B cell (primary cell): ENCODE measurements around the gene PLIN5. TPM values are rescaled to one million over a fixed set of nuclear protein-coding genes. Genes with fewer than 3 reads are reported as not detected.

Experiments
- ATAC-seq: fragments of 200-7000 bp; cut with Tn5 transposase; one replicate; pipeline ENCODE4 v1.10.0; 2021; ENCODE audit warnings: low read depth, mild to moderate bottlenecking, moderate number of reproducible peaks, moderate library complexity
- CTCF ChIA-PET: fragments of 350-600 bp; sonication (Branson Sonifier 250); formaldehyde crosslinking; loops from one replicate; lab custom pipeline; 2021; ENCODE audit warnings: antibody characterized with exemption, inconsistent platforms; lab: Charles Lee
- POLR2A ChIA-PET: fragments of 350-600 bp; sonication (Branson Sonifier 250); formaldehyde crosslinking; loops from one replicate; lab custom pipeline; 2021; ENCODE audit warnings: antibody characterized with exemption; lab: Charles Lee
- DNase-seq: peaks from one replicate; pipeline ENCODE4 v3.0.0; 2013
- H2AFZ ChIP-seq: 2 replicates; pipeline ENCODE4 v1.6.1; 2012; ENCODE audit warnings: mild to moderate bottlenecking, low read depth, low read length; ENCODE audit not compliant: insufficient read depth, poor library complexity, severe bottlenecking
- H3K27ac ChIP-seq, 2 donors: 1 replicate in 1 of 2; 2 replicates in 1 of 2; pipeline ENCODE4 v1.5.1; 2012 to 2013; ENCODE audit warnings: low read length in 2 of 2, mild to moderate bottlenecking in 2 of 2, moderate library complexity in 1 of 2
- H3K27me3 ChIP-seq, 4 experiments: fragments of 200-600 bp in 1 of 4; sonication (generic) in 1 of 4; replicated peaks in 1 of 4; 1 replicate in 2 of 4; 2 replicates in 2 of 4; pipeline versions ENCODE4 v1.6.1 to v1.7.0; 2013 to 2016; ENCODE audit warnings: low read length in 3 of 4, mild to moderate bottlenecking in 2 of 4, mixed read lengths in 1 of 4, moderate library complexity in 1 of 4; ENCODE audit not compliant: insufficient read depth in 4 of 4, control insufficient read depth in 3 of 4; ENCODE audit errors: control extremely low read depth in 1 of 4
- H3K36me3 ChIP-seq, 2 experiments: replicated peaks in 1 of 2; 1 replicate in 1 of 2; 2 replicates in 1 of 2; pipeline versions ENCODE4 v1.6.1 to v1.7.1; 2013; ENCODE audit warnings: low read length in 1 of 2; ENCODE audit not compliant: insufficient read depth in 2 of 2, control insufficient read depth in 1 of 2; ENCODE audit errors: control extremely low read depth in 1 of 2, extremely low read depth in 1 of 2
- H3K4me1 ChIP-seq, 2 donors: fragments of 200-600 bp in 1 of 2; sonication (generic) in 1 of 2; 1 replicate in 1 of 2; 2 replicates in 1 of 2; pipeline versions ENCODE4 v1.5.1 to v1.6.1; 2013 to 2017; ENCODE audit warnings: low read length in 2 of 2; ENCODE audit not compliant: control insufficient read depth in 2 of 2, insufficient read depth in 2 of 2
- H3K4me2 ChIP-seq: replicated peaks from 2 replicates; pipeline ENCODE3; 2012; ENCODE audit warnings: mild to moderate bottlenecking, low read depth, low read length; ENCODE audit not compliant: poor library complexity, severe bottlenecking
- H3K4me3 ChIP-seq, 5 experiments: fragments of 200-600 bp in 1 of 5; sonication (generic) in 1 of 5; 1 replicate in 3 of 5; 2 replicates in 2 of 5; pipeline versions ENCODE4 v1.5.1 to v1.7.0; 2011 to 2016; ENCODE audit warnings: low read length in 4 of 5, mild to moderate bottlenecking in 4 of 5, low read depth in 2 of 5, control low read depth in 1 of 5, moderate library complexity in 1 of 5; ENCODE audit not compliant: insufficient read depth in 1 of 5; ENCODE audit errors: control extremely low read depth in 1 of 5, extremely low read depth in 1 of 5
- H3K79me2 ChIP-seq: fragments of 200-600 bp; sonication (generic); one replicate; pipeline ENCODE4 v1.6.0; 2016; ENCODE audit warnings: low read length; ENCODE audit not compliant: control insufficient read depth, insufficient read depth
- H3K9ac ChIP-seq: fragments of 200-600 bp; sonication (generic); 2 replicates; pipeline ENCODE4 v1.6.1; 2017; ENCODE audit warnings: mild to moderate bottlenecking, low read length, moderate library complexity
- H3K9me3 ChIP-seq, 3 donors: one replicate each; pipeline versions ENCODE4 v1.6.1 to v1.7.1; 2013; ENCODE audit warnings: low read length in 2 of 3; ENCODE audit not compliant: control insufficient read depth in 2 of 3, insufficient read depth in 1 of 3; ENCODE audit errors: control extremely low read depth in 1 of 3
- H4K20me1 ChIP-seq: 2 replicates; pipeline ENCODE4 v1.6.0; 2012; ENCODE audit warnings: mild to moderate bottlenecking, low read length; ENCODE audit not compliant: insufficient read depth, control insufficient read depth, poor library complexity, severe bottlenecking
- H3K27ac Mint-ChIP-seq: one replicate; pipeline ENCODE4 v1.8.0; 2021; ENCODE audit warnings: mixed read lengths
- H3K27me3 Mint-ChIP-seq: one replicate; pipeline ENCODE4 v1.8.0; 2021; ENCODE audit warnings: mixed read lengths
- H3K4me1 Mint-ChIP-seq: one replicate; pipeline ENCODE4 v1.8.0; 2021; ENCODE audit warnings: mixed read lengths
- H3K4me3 Mint-ChIP-seq: one replicate; pipeline ENCODE4 v1.8.0; 2021; ENCODE audit warnings: mixed read lengths
- H3K9me3 Mint-ChIP-seq: one replicate; pipeline ENCODE4 v1.8.0; 2022; ENCODE audit warnings: mixed read lengths; ENCODE audit not compliant: insufficient read depth
- CTCF ChIP-seq: fragments of 200-600 bp; IDR thresholded peaks from one replicate; pipeline ENCODE4 v1.8.0; 2022; ENCODE audit warnings: antibody characterized with exemption, mild to moderate bottlenecking
- EZH2 ChIP-seq: IDR thresholded peaks from 2 replicates; pipeline ENCODE4 v1.6.1; 2012; ENCODE audit warnings: borderline replicate concordance, low read depth, mild to moderate bottlenecking, moderate library complexity, low read length; ENCODE audit not compliant: insufficient read depth, poor library complexity, severe bottlenecking
- WGBS: methylation state at CpG from one replicate; pipeline ENCODE4 v1.1.5; 2013; ENCODE audit warnings: missing lambda C conversion rate; ENCODE audit not compliant: insufficient coverage; 5-methylcytosine and 5-hydroxymethylcytosine counted together
- intact Hi-C: fragments of 100-400 bp; cut with micrococcal nuclease; formaldehyde crosslinking; loops from one replicate; pipeline ENCODE4 v1.10.0; 2022
- polyA plus RNA-seq: library from polyadenylated mRNA; depleted of rRNA; stranded (reverse); fragments of >200 nt; gene quantifications from 2 replicates; pipeline ENCODE4 v1.2.3, GENCODE V29; 2012
- total RNA-seq, 2 donors: library from RNA; stranded (reverse); fragments of 120-200 nt in 1 of 2; gene quantifications; 1 replicate in 1 of 2; 2 replicates in 1 of 2; pipeline versions ENCODE4 v1.2.3 to v1.2.4, GENCODE V29; 2013 to 2022

Gene PLIN5
- total and polyA plus RNA-seq, 2 donors (not counting 1 experiment from before 2014, with no cell fraction given): 0.15 to 0.27 TPM

- H3K27ac Mint-ChIP-seq: no peak overlapping the region
Observed at GRCh38 chr19:4531562-4532165, 3.4 kb downstream of the PLIN5 start.

More at GRCh38 chr19:4531562-4532165, 3.4 kb downstream of the PLIN5 start:
- WGBS: 50% methylated on average over 16 of the region's 28 CpGs
- POLR2A ChIA-PET: no interaction called here
- CTCF ChIA-PET: no interaction called here
- DNase-seq: no peak
- Mint-ChIP-seq H3K9me3 (no peaks in the 10 kb centered on the region), H3K4me1 (peaks cover 5% of the 10 kb centered on the region), H3K27me3 (peaks cover 8% of the 10 kb centered on the region), H3K4me3 (no peak overlapping the region)
- H4K20me1 ChIP-seq: no peaks in the 10 kb centered on the region
- H3K4me1 ChIP-seq: peaks cover 5 to 8% of the 10 kb centered on the region in 2 donors
- no peaks in the 10 kb centered on the region for H3K36me3 ChIP-seq
- H3K4me3 ChIP-seq: no peak overlapping the region
- no peak overlapping the region for H2AFZ ChIP-seq
- H3K79me2 ChIP-seq: no peaks in the 10 kb centered on the region
- no peak overlapping the region for H3K9ac ChIP-seq
- intact Hi-C loops: no loop called here
- no peak for ATAC-seq
- no peak overlapping the region for H3K27ac ChIP-seq
- H3K9me3 ChIP-seq: peaks cover 0 to 7% (median 0%) of the 10 kb centered on the region in 3 donors
- peaks cover 0 to 16% (median 7%) of the 10 kb centered on the region in 4 experiments for H3K27me3 ChIP-seq
- no peak overlapping the region for H3K4me2 ChIP-seq
- TF ChIP-seq CTCF (no peak), EZH2 (no peak)
